OCI-M2 (cell line): Measurements from ENCODE around the gene GLA.

Source experiments
- DNase-seq: peaks from one replicate; lab custom pipeline; 2025; ENCODE audit not compliant: unreplicated experiment; lab: John Stamatoyannopoulos, UW

Gene GLA

GRCh38 chrX:101407748-101408531, at the start of gene GLA, which contains the start of gene HNRNPH2:
Gene GLA (minus strand): TSS chrX:101407925. CDS start chrX:101407903, 22 bp downstream.
Gene HNRNPH2 (plus strand): TSS chrX:101408222. CDS start chrX:101411989, 3,767 bp downstream.
- DNase-seq = peak; percentile 67

GRCh38 chrX:101452056-101452455, 44.3 kb upstream of the GLA start:
- no peak for DNase-seq

GRCh38 chrX:101450961-101451360, 43.2 kb upstream of the GLA start:
- no peak for DNase-seq

- no peak for DNase-seq
Observed at GRCh38 chrX:101450085-101450484, 42.4 kb upstream of the GLA start.

- DNase-seq = no peak
Observed at GRCh38 chrX:101449279-101449678, 41.6 kb upstream of the GLA start.

- DNase-seq = no peak
Observed at GRCh38 chrX:101442085-101442484, 34.4 kb upstream of the GLA start.

GRCh38 chrX:101430457-101431078, 22.8 kb upstream of the GLA start:
- no peak for DNase-seq

- no peak for DNase-seq
Observed at GRCh38 chrX:101429934-101430333, 22.2 kb upstream of the GLA start.

GRCh38 chrX:101427954-101428353, 20.2 kb upstream of the GLA start:
- no peak for DNase-seq

- no peak for DNase-seq
Observed at GRCh38 chrX:101419489-101419888, 11.8 kb upstream of the GLA start.

- DNase-seq = no peak
Observed at GRCh38 chrX:101417981-101418841, 10.5 kb upstream of the GLA start.

GRCh38 chrX:101417190-101417589, 9.5 kb upstream of the GLA start:
- no peak for DNase-seq

- DNase-seq = no peak
Observed at GRCh38 chrX:101416691-101417090, 9.0 kb upstream of the GLA start.

GRCh38 chrX:101415180-101416145, 7.7 kb upstream of the GLA start:
- DNase-seq = peak; percentile 2

- no peak for DNase-seq
Observed at GRCh38 chrX:101411984-101412383, 4.3 kb upstream of the GLA start.

- no peak for DNase-seq
Observed at GRCh38 chrX:101410461-101410860, 2.7 kb upstream of the GLA start.

GRCh38 chrX:101409043-101409442, 1.3 kb upstream of the GLA start:
- no peak for DNase-seq

GRCh38 chrX:101408532-101408841, 762 bp upstream of the GLA start:
- DNase-seq = no peak

GRCh38 chrX:101407167-101407747, 468 bp downstream of the GLA start:
- DNase-seq = no peak

GRCh38 chrX:101399825-101400224, 7.9 kb downstream of the GLA start:
- no peak for DNase-seq
